ENCODE data around the gene MEFV.
A peak's percentile ranks its signal among the peaks of the same experiment; 100 is the strongest.

Gene MEFV, protein sequence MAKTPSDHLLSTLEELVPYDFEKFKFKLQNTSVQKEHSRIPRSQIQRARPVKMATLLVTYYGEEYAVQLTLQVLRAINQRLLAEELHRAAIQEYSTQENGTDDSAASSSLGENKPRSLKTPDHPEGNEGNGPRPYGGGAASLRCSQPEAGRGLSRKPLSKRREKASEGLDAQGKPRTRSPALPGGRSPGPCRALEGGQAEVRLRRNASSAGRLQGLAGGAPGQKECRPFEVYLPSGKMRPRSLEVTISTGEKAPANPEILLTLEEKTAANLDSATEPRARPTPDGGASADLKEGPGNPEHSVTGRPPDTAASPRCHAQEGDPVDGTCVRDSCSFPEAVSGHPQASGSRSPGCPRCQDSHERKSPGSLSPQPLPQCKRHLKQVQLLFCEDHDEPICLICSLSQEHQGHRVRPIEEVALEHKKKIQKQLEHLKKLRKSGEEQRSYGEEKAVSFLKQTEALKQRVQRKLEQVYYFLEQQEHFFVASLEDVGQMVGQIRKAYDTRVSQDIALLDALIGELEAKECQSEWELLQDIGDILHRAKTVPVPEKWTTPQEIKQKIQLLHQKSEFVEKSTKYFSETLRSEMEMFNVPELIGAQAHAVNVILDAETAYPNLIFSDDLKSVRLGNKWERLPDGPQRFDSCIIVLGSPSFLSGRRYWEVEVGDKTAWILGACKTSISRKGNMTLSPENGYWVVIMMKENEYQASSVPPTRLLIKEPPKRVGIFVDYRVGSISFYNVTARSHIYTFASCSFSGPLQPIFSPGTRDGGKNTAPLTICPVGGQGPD

DNA sequence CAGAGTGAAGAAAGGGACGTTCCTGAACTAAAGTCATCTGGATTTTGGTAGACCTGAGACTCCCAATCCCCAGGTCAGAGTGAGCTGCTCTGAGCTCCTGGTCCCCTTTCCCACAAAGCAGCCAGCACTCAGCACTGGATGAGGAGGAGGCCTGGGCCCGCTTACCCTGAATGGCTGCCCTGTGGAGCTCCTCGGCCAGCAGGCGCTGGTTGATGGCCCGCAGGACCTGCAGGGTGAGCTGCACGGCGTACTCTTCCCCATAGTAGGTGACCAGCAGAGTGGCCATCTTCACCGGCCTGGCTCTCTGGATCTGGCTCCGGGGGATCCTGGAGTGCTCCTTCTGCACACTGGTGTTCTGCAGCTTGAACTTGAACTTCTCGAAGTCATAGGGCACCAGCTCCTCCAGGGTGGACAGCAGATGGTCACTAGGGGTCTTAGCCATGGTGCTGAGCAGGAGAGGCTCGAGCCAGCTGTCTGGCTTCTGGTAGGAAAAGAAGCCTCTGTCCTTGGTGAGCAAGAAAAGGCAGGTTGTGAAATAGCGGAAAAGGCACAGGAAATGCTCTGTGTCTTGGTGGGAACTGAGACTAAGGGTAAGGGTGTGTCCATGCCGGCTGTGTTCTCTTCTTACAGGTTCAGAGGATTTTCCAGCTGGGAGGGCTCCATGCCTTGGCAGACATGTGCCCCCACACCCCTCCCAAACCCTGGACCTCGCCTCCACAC is at the start of gene MEFV:
MEFV (minus strand) TSS at position 488 of the 720 bp plus-strand sequence; CDS start at position 442, 46 bp downstream.
- POLR2A ChIA-PET (ENCODE audit: low non-redundant PET) = no interaction called here
- no peak within 1 kb of the TSS for H3K27ac ChIP-seq
- CTCF ChIA-PET = no interaction called here
- no peak for DNase-seq (ENCODE audit: low spot score)
- TF ChIP-seq, protein P1, sequence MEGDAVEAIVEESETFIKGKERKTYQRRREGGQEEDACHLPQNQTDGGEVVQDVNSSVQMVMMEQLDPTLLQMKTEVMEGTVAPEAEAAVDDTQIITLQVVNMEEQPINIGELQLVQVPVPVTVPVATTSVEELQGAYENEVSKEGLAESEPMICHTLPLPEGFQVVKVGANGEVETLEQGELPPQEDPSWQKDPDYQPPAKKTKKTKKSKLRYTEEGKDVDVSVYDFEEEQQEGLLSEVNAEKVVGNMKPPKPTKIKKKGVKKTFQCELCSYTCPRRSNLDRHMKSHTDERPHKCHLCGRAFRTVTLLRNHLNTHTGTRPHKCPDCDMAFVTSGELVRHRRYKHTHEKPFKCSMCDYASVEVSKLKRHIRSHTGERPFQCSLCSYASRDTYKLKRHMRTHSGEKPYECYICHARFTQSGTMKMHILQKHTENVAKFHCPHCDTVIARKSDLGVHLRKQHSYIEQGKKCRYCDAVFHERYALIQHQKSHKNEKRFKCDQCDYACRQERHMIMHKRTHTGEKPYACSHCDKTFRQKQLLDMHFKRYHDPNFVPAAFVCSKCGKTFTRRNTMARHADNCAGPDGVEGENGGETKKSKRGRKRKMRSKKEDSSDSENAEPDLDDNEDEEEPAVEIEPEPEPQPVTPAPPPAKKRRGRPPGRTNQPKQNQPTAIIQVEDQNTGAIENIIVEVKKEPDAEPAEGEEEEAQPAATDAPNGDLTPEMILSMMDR (conservative IDR thresholded peaks at IDR 0.05; ENCODE audit: low read depth) = no peak

DNA sequence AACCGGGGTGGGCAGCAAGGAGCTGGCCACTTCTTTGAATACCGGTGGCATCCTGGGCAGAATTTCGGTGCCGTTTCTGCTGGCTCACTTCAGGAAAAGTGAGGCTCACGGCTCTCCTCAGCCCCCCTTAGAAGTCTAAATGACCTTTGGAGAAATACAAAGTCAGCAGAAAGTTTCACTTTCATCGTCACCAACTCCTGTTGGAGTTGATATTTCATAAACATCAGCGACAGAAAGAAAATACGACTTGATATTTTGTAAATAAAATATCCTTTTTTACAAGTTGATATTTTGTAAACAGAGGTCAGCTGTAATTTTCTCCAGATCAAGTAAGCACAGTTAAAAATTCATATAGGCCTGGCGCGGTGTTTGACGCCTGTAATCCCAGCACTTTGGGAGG is 49.6 kb upstream of the MEFV start:
- POLR2A ChIA-PET (ENCODE audit: low non-redundant PET) = interaction anchor here (0.5 to 0.9 kb wide), 2 partner anchors 23 to 619 kb away, joined by 5 read pairs; partner anchors contain the start of gene ZNF263
- DNase-seq (ENCODE audit: low spot score) = no peak
- CTCF ChIA-PET = interaction anchor here (0.6 kb wide), 1 partner anchor 645 kb away, joined by 6 read pairs; no protein-coding TSS in a partner anchor
- TF ChIP-seq, protein P1 (conservative IDR thresholded peaks at IDR 0.05; ENCODE audit: low read depth) = no peak
- H3K27ac ChIP-seq = peak overlapping the region; percentile 94

DNA sequence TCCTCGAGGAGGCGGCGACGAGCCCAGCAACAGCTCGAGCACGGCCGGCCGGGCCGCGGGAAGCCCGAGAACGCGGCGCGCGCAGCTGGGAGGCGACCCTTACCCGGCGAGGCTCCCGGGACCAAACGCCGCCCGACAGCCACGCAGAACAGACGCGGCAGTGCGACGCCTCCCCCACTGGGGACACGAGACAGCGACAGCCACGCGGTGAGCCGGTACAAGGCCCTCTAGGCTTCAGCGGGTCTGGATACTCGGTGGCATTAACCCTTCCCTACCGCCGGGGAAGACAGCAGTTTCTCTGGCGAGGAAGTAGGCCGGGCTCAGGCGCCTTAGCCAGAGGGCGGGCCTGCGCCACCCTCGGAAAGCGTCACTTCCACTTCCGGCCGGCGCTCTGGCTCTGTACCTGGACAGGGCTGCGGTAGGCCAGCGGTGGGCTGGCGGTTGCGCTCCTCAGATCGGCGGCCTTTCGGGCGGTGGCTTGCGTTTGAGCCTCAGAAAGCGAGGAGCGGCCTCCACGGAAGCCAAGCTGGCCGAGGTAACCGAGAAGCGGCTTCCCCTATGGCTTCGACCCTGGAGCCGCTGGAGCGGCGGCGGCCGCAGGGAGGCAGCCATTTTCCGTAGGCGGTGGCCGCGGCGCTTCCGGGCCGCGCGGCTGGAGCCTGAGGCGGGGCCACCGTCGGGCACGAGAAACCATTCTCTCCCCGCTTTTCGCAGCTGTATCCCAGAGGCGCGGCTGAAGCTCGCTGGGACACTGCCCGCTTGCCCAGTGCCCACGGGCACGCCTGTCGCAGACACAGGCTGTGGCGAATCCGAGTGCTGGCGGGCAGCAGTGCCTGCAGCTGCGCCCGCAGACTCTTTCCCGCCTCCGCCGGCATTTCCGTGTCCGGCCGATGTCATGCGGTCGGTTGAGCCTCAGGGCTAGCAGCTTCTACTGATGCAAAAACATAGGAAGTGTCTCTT is 49.0 kb upstream of the MEFV start, which contains the start of the genes TIGD7 and ZNF75A:
TIGD7 (minus strand) TSS at position 322 of the 960 bp plus-strand sequence. CDS start 4,816 bp downstream, outside the sequence.
ZNF75A (plus strand) TSS at position 389 of the 960 bp plus-strand sequence. CDS start 2,932 bp downstream, outside the sequence.
- TF ChIP-seq, protein P1 (conservative IDR thresholded peaks at IDR 0.05; ENCODE audit: low read depth) = peak; percentile 15; the same call in 1 of the 2 replicates
- peak; percentile 84 for DNase-seq (ENCODE audit: low spot score)
- CTCF ChIA-PET = interaction anchor here (0.6 to 0.9 kb wide), 2 partner anchors 195 to 646 kb away, joined by 3 to 6 read pairs; partner anchors contain the start of gene CLUAP1
- POLR2A ChIA-PET (ENCODE audit: low non-redundant PET) = interaction anchor here (0.5 to 1.0 kb wide), 3 partner anchors 22 to 620 kb away, joined by 3 to 5 read pairs (median 5); partner anchors contain the start of gene ZNF263
- H3K27ac ChIP-seq = peak within 1 kb of the TSS; percentile 94

DNA sequence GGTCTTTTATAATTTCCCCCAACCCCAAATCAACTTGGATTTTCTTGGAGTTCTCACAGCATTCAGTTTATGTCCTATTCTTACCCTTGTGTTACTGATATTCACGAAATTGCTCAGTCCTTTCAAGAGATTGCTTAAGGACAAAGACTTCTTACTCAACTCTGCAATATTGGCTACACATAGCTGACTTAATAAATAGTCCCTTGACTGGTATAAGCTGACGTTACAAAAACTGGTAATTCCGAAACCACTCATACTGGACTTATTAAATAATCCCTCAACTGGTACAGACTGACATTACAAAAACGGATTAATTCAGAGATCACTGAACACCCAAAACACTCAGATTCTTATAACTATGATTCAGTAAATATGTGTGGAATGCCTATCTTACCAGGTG is 47.9 kb upstream of the MEFV start:
- no peak overlapping the region for H3K27ac ChIP-seq
- POLR2A ChIA-PET (ENCODE audit: low non-redundant PET) = interaction anchor here (1.0 kb wide), 1 partner anchor 21 kb away, joined by 3 read pairs; the partner anchor contains the start of gene ZNF263
- TF ChIP-seq, protein P1 (conservative IDR thresholded peaks at IDR 0.05; ENCODE audit: low read depth) = no peak
- CTCF ChIA-PET = no interaction called here
- DNase-seq (ENCODE audit: low spot score) = no peak

DNA sequence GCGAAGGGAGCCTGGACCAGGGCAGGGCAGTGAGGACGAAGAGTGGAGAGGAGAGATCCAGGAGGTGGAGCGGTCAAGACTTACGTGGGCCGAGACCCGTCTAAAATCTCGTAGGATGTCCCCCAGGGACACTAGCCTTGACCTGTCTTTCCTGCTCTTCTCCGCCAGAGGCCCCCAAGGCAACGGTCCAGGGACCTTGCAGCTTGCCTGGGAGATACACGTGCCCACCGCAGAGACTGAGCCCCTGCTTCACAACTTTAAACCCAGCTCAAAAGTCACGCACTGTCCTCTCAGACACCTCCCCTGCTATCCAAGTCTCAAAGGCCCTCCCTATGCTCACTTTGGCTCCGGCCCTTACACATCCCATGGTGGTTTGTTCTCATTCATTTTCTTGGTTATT is 39.4 kb upstream of the MEFV start:
- no peak for DNase-seq (ENCODE audit: low spot score)
- no peak overlapping the region for H3K27ac ChIP-seq
- TF ChIP-seq, protein P1 (conservative IDR thresholded peaks at IDR 0.05; ENCODE audit: low read depth) = no peak
- CTCF ChIA-PET = interaction anchor here (0.6 kb wide), 1 partner anchor 120 kb away, joined by 3 read pairs; no protein-coding TSS in a partner anchor
- POLR2A ChIA-PET (ENCODE audit: low non-redundant PET) = no interaction called here
